Occipital lobe (tissue), 2 donors: ENCODE results near the gene LUC7L3. TPM values are rescaled to one million over a fixed set of nuclear protein-coding genes. Genes with fewer than 3 reads are reported as not detected.

Experiments used
- small RNA-seq: library from RNA; depleted of rRNA; stranded (forward); fragments of <200 nt; gene quantifications from one replicate; pipeline ENCODE3, GENCODE V24; 2014
- total RNA-seq: library from RNA; depleted of rRNA; stranded (reverse); fragments of >200 nt; gene quantifications from one replicate; pipeline ENCODE4 v1.2.3, GENCODE V29; 2014

Gene LUC7L3
- total RNA-seq, 1 donor from 2014 or later: 141 TPM

Small RNAs within 50 kb of the gene (small RNA-seq; reads per million reads assigned to genes)
- gene AC005921.1: not detected
- not detected for gene MIR8059
- gene RF00019: not detected

Other genes with a start within 250 kb of the LUC7L3 start
- gene RSAD1, start 240.7 kb upstream of the LUC7L3 start, total RNA-seq: 24.2 TPM
- 2.0 TPM for gene MYCBPAP, start 211.2 kb upstream of the LUC7L3 start, total RNA-seq
- 0.31 TPM for gene EPN3, start 186.9 kb upstream of the LUC7L3 start, total RNA-seq
- gene SPATA20, start 172.4 kb upstream of the LUC7L3 start, total RNA-seq: 16.2 TPM
- 20.1 TPM for gene CACNA1G, start 158.9 kb upstream of the LUC7L3 start, total RNA-seq
- 0.16 TPM for gene ABCC3, start 84.7 kb upstream of the LUC7L3 start, total RNA-seq
- gene ANKRD40, start 11.7 kb upstream of the LUC7L3 start, total RNA-seq: 31.4 TPM
- not detected for gene ANKRD40CL, start 47.9 kb downstream of the LUC7L3 start, total RNA-seq
- gene WFIKKN2, start 116.0 kb downstream of the LUC7L3 start, total RNA-seq: 3.7 TPM
- 15.0 TPM for gene TOB1, start 146.8 kb downstream of the LUC7L3 start, total RNA-seq